K562 (cell line): ENCODE data around the gene LRRC14B. TPM values are rescaled to one million over a fixed set of nuclear protein-coding genes. Genes with fewer than 3 reads are reported as not detected.

ENCODE experiments used
- ATAC-seq: fragments of 200-7000 bp; cut with Tn5 transposase; 3 replicates; pipeline ENCODE4 v1.9.1; 2020; ENCODE audit warnings: moderate library complexity
- BruUV-seq: library from RNA; stranded (reverse); fragments of 400-500 nt; replicated peaks from 2 replicates; lab custom pipeline; 2021; lab: Mats Ljungman, UMichigan
- CTCF ChIA-PET: fragments of 300-600 bp; formaldehyde crosslinking; extraction: SDS; loops from one replicate; lab custom pipeline; 2021; ENCODE audit warnings: low intra/inter-chr PET ratio; lab: Yijun Ruan, JAX
- POLR2A ChIA-PET: fragments of 300-600, 350-650 bp; sonication (Branson Sonifier 250); formaldehyde crosslinking; extraction: SDS; loops from one replicate; lab custom pipeline; 2021; ENCODE audit warnings: antibody characterized with exemption, inconsistent platforms; lab: Yijun Ruan, JAX
- DNase-seq, 4 experiments: peaks; one replicate each; pipeline versions ENCODE4 v3.0.0 to v3.0.0-alpha.2; 2011 to 2018; ENCODE audit warnings: low spot score in 3 of 4, mixed read lengths in 3 of 4; ENCODE audit errors: extremely low read depth in 1 of 4
- FAIRE-seq: peaks from 2 replicates; lab custom pipeline; 2011; peaks lifted over from hg19 to GRCh38; lab: Jason Lieb, UNC
- H2AFZ ChIP-seq: 2 replicates; pipeline ENCODE4 v1.6.0; 2011; ENCODE audit warnings: low read depth, low read length, control low read depth, inconsistent platforms
- H3K27ac ChIP-seq: fragments of 200-600 bp; 3 replicates; pipeline ENCODE4 v1.8.0; 2011; ENCODE audit warnings: low read depth, mild to moderate bottlenecking, control low read depth, inconsistent platforms, low read length, moderate library complexity, mixed read lengths; ENCODE audit errors: extremely low read depth
- H3K27me3 ChIP-seq, 2 experiments: fragments of 300-600 bp in 1 of 2; 2 replicates in 1 of 2; 3 replicates in 1 of 2; pipeline versions ENCODE4 v1.6.0 to v1.8.0; 2011; ENCODE audit warnings: inconsistent platforms in 2 of 2, low read length in 2 of 2, mild to moderate bottlenecking in 1 of 2, mixed read lengths in 1 of 2, moderate library complexity in 1 of 2; ENCODE audit not compliant: control insufficient read depth in 2 of 2, insufficient read depth in 2 of 2
- H3K36me3 ChIP-seq: fragments of 300-600 bp; 3 replicates; pipeline ENCODE4 v1.8.0; 2011; ENCODE audit warnings: mild to moderate bottlenecking, low read length, inconsistent platforms; ENCODE audit not compliant: control insufficient read depth, insufficient read depth
- H3K4me1 ChIP-seq, 2 experiments: fragments of 200-600 bp in 1 of 2; replicated peaks in 1 of 2; 2 replicates in 1 of 2; 3 replicates in 1 of 2; pipeline versions ENCODE4 v1.5.1 to v1.8.0; 2011; ENCODE audit warnings: inconsistent platforms in 2 of 2, low read length in 2 of 2, mild to moderate bottlenecking in 1 of 2, mixed read lengths in 1 of 2, moderate library complexity in 1 of 2; ENCODE audit not compliant: control insufficient read depth in 2 of 2, insufficient read depth in 2 of 2
- H3K4me2 ChIP-seq: 2 replicates; pipeline ENCODE4 v1.6.1; 2011; ENCODE audit warnings: low read length, control low read depth, inconsistent platforms, mixed read lengths; ENCODE audit not compliant: insufficient read depth
- H3K4me3 ChIP-seq: fragments of 200-600 bp; sonication (generic), shearing (Covaris generic); 2 replicates; pipeline ENCODE4 v1.5.1; 2016; ENCODE audit warnings: control low read depth, inconsistent platforms
- H3K79me2 ChIP-seq: fragments of 200-600 bp; 3 replicates; pipeline ENCODE4 v1.8.0; 2011; ENCODE audit warnings: low read length, inconsistent platforms; ENCODE audit not compliant: control insufficient read depth, insufficient read depth
- H3K9ac ChIP-seq, 2 experiments: 2 replicates each; pipeline versions ENCODE4 v1.6.0 to v1.6.1; 2011; ENCODE audit warnings: low read depth in 2 of 2, low read length in 2 of 2, control low read depth in 1 of 2, inconsistent platforms in 1 of 2, mild to moderate bottlenecking in 1 of 2, mixed read lengths in 1 of 2; ENCODE audit not compliant: insufficient read depth in 1 of 2
- H3K9me1 ChIP-seq: one replicate; pipeline ENCODE4 v1.6.0; 2011; ENCODE audit warnings: inconsistent platforms, mild to moderate bottlenecking, low read length, moderate library complexity; ENCODE audit not compliant: control insufficient read depth, insufficient read depth
- H3K9me3 ChIP-seq: replicated peaks from 2 replicates; pipeline ENCODE4 v1.5.1; 2011; ENCODE audit warnings: low read depth, low read length, inconsistent platforms; ENCODE audit not compliant: control insufficient read depth, insufficient read depth
- H4K20me1 ChIP-seq: replicated peaks from 2 replicates; pipeline ENCODE4 v1.6.1; 2011; ENCODE audit warnings: low read length, inconsistent platforms, mixed read lengths; ENCODE audit not compliant: control insufficient read depth, insufficient read depth
- BRD4 ChIP-seq: fragments of 200-600 bp; sonication (generic); IDR thresholded peaks from 2 replicates; pipeline ENCODE4 v1.6.1; 2017; ENCODE audit warnings: inconsistent platforms
- CEBPB ChIP-seq: fragments of 450-650 bp; IDR thresholded peaks from 2 replicates; pipeline ENCODE4 v1.6.1; 2016; ENCODE audit warnings: missing genetic modification characterization, missing compliant biosample characterization
- HNRNPUL1 ChIP-seq: fragments of 200-400 bp; formaldehyde crosslinking; IDR thresholded peaks from 2 replicates; pipeline ENCODE4 v1.6.1; 2017; ENCODE audit warnings: low read length
- HOXB6 ChIP-seq: fragments of 250-450 bp; sonication (Bioruptor Pico); IDR thresholded peaks from 2 replicates; pipeline ENCODE4 v1.5.1; 2022; ENCODE audit warnings: mild to moderate bottlenecking, borderline replicate concordance
- NRF1 ChIP-seq, 2 experiments: fragments of 450-650 bp; IDR thresholded peaks in 1 of 2; conservative IDR thresholded peaks in 1 of 2; 2 replicates each; pipeline ENCODE4 v1.6.1; 2014; ENCODE audit warnings: mild to moderate bottlenecking in 2 of 2
- SIN3B ChIP-seq: fragments of 450-650 bp; IDR thresholded peaks from 2 replicates; pipeline ENCODE4 v1.6.1; 2017; ENCODE audit warnings: low read depth, mild to moderate bottlenecking, moderate library complexity
- SREBF1 ChIP-seq: fragments of 150-350 bp; IDR thresholded peaks from 2 replicates; pipeline ENCODE4 v1.6.1; 2014; ENCODE audit warnings: antibody characterized with exemption, low read depth, low read length, borderline replicate concordance
- WGBS: fragments of 100-300 bp; shearing (Covaris generic); methylation state at CpG from one replicate; pipeline ENCODE4 v1.1.6; 2016; ENCODE audit warnings: low coverage, mixed read lengths; ENCODE audit not compliant: insufficient coverage; ENCODE audit errors: missing lambda C conversion rate; 5-methylcytosine and 5-hydroxymethylcytosine counted together
- in situ Hi-C: fragments of 300-500 bp; cut with MboI; formaldehyde crosslinking; loops from 4 replicates; pipeline ENCODE4 v1.15.0; 2018; ENCODE audit warnings: inconsistent platforms, mixed read lengths
- intact Hi-C: fragments of 100-400 bp; cut with micrococcal nuclease; formaldehyde crosslinking; loops from 2 replicates; pipeline ENCODE4 v1.14.2; 2022
- polyA plus RNA-seq, 8 experiments: library from polyadenylated mRNA; depleted of rRNA in 4 of 8; stranded (reverse) in 5 of 8; unstranded in 3 of 8; fragments of >200 nt; fragmentation: Nextera tagmentation in 2 of 8; fragmentation: Illumina TruSeq in 1 of 8; extraction: Ambion mirVana in 2 of 8; extraction: Trizol in 1 of 8; gene quantifications; 2 replicates each; pipeline versions ENCODE4 v1.2.1 to v1.2.3, GENCODE V29; 2011 to 2014; ENCODE audit warnings: inconsistent platforms in 1 of 8, missing spikeins in 1 of 8
- total RNA-seq, 7 experiments: library from RNA; depleted of rRNA in 6 of 7; stranded (reverse); fragments of >200 nt in 6 of 7; fragmentation: Illumina TruSeq in 2 of 7; extraction: Trizol in 2 of 7; gene quantifications; 2 replicates each; pipeline versions ENCODE4 v1.2.1 to v1.2.3, GENCODE V29; 2011 to 2021; ENCODE audit warnings: low replicate concordance in 1 of 7

LRRC14B gene
- total and polyA plus RNA-seq, 9 of the 15 experiments (the other 6 are each of a cell fraction or from before 2014, with no cell fraction given), result not detected

GRCh38 chr5:150746-151145 lies 40.5 kb upstream of the LRRC14B start:
- intact Hi-C loops, result no loop called here
- Histone ChIP-seq H3K9ac (no peak overlapping the region), H3K27ac (no peak overlapping the region)

DNA sequence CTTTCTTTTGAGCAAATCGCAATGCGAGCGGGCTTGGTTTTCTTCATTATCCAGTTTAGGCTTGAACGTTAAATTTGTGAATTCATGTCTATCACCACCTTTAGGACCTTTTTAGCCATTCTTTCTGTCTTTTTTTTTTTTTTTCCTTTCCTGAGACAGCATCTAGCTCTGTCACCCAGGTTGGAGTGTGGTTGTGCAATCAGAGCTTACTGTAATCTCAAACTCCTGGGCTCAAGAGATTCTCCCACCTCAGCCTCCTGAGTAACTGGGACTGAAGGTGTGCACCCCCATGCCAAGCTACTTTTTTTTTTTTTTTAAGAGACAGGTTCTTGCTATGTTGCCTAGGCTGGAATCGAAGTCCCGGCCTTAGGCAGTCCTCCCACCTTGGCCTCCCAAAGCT lies 39.2 kb upstream of the LRRC14B start:
- Histone ChIP-seq H3K9ac (no peak overlapping the region), H3K36me3 (no peaks in the 10 kb centered on the region), H3K4me2 (no peak overlapping the region), H3K79me2 (no peaks in the 10 kb centered on the region), H2AFZ (no peak overlapping the region), H3K4me1 (no peaks in the 10 kb centered on the region), H4K20me1 (peaks cover 1% of the 10 kb centered on the region; the same call in 1 of the 2 replicates), H3K27me3 (peaks cover 26 to 40% of the 10 kb centered on the region in 2 experiments; a peak in 4 of 5 replicates), H3K9me3 (peaks cover 2% of the 10 kb centered on the region), H3K4me3 (no peak overlapping the region), H3K9me1 (no peaks in the 10 kb centered on the region), H3K27ac (no peak overlapping the region)
- ChIA-PET POLR2A (interaction anchor here (1.6 kb wide), 1 partner anchor 39 kb away, joined by 4 read pairs; the partner anchor contains the start of gene LRRC14B), CTCF (no interaction called here)
- BruUV-seq, result no TSS peak
- FAIRE-seq (no peak), ATAC-seq (no peak), DNase-seq (no peak)
- intact Hi-C loops, result no loop called here
- in situ Hi-C loops, result no loop called here
- WGBS, result 23% methylated on average over 6 of the region's 6 CpGs
- TF ChIP-seq HOXB6 (CRISPR knock-in tag), result no peak
- no peak for TF ChIP-seq SIN3B
- no peak for TF ChIP-seq SREBF1
- peak; percentile 58; the same call in 1 of the 2 replicates for TF ChIP-seq CEBPB (tag)
- no peak for TF ChIP-seq NRF1 (conservative IDR thresholded peaks at IDR 0.05 in 1 of 2, IDR thresholded peaks at IDR 0.05 in 1 of 2)
- TF ChIP-seq BRD4, result no peak

More at GRCh38 chr5:150746-151145, 40.5 kb upstream of the LRRC14B start:
- POLR2A ChIA-PET, result no interaction called here
- Histone ChIP-seq H3K79me2 (no peaks in the 10 kb centered on the region), H3K36me3 (no peaks in the 10 kb centered on the region), H3K4me1 (no peaks in the 10 kb centered on the region), H3K9me1 (no peaks in the 10 kb centered on the region), H3K4me2 (no peak overlapping the region), H3K27me3 (peaks cover 13 to 27% of the 10 kb centered on the region in 2 experiments; a peak in 4 of 5 replicates), H3K4me3 (no peak overlapping the region)
- ATAC-seq, result no peak
- DNase-seq, result no peak
- no peak for FAIRE-seq
- 0% methylated on average over 4 of the region's 4 CpGs for WGBS
- in situ Hi-C loops, result no loop called here
- no peak for TF ChIP-seq HNRNPUL1
- TF ChIP-seq, all 486 proteins: peak for 0
- no peak overlapping the region for H2AFZ ChIP-seq
- H3K9me3 ChIP-seq, result peaks cover 5% of the 10 kb centered on the region
- BruUV-seq, result no TSS peak
- no peaks in the 10 kb centered on the region for H4K20me1 ChIP-seq
- CTCF ChIA-PET, result no interaction called here
